GM19452 (cell line): ENCODE results near the gene GABBR2.

Experiments
- ATAC-seq: cut with Tn5 transposase; IDR thresholded peaks from one replicate; pipeline ENCODE4 v1.9.1; 2021; ENCODE audit not compliant: unreplicated experiment

The GABBR2 gene

DNA sequence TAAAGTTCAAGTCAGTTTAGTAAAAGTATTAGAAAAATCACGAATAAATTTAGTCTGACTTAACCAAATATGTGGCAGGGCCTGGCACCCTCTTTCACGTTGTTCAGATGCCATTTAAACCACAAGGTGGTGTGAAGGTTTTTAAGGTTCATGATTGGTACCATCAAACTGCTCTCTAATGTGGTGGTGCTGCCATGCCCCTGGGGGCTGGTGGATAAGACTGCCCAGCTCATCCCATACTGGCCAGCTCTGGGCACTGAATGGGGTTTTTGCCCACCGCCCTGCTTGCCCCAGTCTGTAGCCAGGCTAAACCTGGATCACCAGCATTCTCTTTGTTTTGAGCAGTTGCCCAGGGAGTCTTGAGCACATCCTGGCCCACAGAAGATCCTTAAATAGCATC is 159.3 kb downstream of the GABBR2 start:
- ATAC-seq: no peak

DNA sequence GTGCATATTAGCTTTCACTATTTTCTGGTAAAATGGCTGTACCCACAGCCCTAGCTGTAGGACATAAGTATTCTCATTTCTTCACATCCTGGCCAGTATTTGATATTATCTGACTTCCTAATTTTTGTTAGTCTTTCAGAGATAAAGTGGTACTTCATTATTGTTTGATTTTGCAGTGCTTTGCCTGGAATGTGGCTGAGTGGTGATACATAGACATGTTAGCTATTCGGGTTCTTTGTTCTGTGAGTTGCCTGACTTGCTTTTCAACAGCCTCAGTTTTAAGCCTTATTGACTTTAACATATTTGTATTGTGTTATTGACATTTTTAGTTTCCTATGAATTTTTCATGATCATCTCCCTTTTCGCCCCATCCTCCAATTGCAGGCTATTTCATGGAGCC is 161.1 kb downstream of the GABBR2 start:
- no peak for ATAC-seq

- no peak for ATAC-seq
These were observed 163.7 kb downstream of the GABBR2 start for GRCh38 chr9:98545021-98545420.

DNA sequence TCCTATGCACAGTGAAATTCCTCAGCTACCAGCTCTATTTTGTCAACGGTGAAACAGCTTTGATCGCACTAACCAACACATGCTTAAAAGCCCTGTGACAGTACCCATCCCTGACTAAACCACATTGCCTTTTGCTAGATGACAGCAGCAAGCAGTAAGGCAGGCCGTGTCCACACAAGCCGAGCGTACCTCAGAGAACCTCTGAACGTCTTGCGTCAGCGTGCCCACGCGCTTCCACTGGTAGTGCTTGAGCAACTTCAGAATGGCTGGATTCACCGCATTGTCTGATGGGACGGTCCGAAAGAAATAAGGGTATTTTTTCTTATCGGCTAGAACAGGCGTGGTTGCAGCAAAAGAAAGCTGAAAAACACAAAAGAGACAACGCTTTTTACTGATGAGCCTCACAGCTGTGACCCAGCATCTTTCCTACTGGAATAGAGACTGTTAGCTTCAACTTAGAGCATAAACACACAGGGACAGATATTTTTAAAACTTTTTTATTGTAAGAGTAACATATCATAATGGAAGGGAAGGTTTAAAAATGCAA is 167.0 kb downstream of the GABBR2 start:
- no peak for ATAC-seq

- ATAC-seq: no peak
These were observed 168.3 kb downstream of the GABBR2 start for GRCh38 chr9:98540476-98540875.

DNA sequence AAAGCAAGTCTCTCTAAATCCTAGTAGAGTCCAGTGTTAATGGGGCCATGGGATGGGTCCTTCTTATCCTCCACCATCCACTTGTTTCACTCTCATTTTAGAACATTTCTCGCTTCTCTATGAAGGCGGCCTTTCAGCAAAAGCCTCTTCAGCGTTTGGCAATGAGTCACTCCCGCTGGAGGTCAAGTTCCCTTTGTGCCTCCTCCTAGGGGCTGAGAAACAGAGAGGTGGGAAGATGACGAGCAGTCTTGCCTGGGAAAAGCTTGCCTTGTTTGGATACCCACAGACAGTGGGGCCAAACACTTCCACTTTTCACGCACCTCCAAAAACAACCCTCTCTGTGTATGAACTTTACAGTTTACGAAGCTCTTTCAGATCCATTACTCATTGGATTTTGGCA is 168.8 kb downstream of the GABBR2 start:
- no peak for ATAC-seq

DNA sequence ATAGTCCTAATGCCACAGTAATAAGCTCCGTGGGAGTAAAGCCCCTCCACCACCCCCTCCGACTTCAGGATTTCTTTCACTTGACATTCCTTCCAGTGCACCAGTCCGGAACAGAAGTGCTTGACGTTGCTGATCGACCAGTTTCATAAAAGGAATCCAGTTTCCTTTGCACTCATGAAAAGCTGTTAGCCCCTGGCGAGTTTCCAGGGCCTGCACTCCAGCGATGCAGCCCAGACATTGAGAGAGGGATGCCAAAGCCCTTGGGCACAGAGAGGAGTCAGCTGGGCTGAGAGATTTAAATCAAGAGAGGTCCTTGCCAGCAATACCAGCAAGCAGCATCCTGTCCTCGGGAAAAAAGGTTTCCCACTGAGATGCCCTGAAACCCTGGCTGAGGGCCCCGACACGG is 170.1 kb downstream of the GABBR2 start:
- no peak for ATAC-seq

DNA sequence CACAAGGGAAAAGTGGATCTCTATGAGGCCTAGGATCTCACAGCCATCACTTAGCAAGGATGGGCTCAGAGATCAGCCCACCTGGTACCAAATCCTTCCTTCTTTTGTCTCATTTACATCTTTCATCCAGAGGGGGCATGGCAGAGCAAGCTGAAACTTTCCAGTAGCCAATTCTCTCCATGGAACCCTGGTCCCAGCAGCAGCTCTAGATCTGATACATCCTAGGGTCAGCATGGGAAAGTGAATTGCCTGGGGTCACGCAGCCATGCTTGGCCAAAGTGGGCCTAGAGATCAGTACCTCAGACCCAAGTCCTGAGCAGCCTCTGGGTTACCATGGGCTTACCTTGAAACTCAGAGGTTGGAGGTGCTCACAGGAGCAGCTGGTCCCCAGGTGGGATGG is 170.5 kb downstream of the GABBR2 start:
- ATAC-seq: no peak

DNA sequence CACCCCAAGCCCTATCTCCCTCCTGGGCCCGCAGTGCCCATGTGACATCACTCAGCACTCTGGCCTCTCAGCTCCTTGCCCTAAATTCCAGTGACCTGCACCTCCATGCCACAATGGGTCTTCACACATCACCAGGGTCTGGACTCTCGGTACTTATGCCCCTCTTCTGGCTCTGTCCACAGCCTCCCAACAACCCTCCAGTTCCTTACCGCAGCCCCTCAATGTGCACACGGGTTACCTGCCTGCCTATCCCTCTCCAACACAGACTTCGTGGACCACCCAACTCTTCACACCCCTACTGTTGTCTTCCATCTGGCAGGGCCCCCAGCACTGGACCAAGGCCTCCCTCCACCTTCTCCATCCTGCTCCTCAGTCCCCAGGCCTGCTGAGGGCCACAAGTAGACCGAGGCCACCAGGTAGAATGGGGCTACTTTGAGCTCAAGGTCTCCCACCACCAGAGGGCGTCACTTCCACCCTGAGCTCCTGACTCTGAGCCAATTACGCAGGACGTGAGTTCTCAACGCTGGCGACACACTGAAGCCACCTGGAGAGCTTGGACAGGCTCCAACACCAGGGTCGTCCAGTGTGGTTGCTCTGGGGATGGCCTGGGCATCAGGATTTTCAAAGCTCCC is 172.1 kb downstream of the GABBR2 start:
- no peak for ATAC-seq

GRCh38 chr9:98533866-98534265 is 174.9 kb downstream of the GABBR2 start:
- no peak for ATAC-seq

GRCh38 chr9:98533132-98533531 is 175.6 kb downstream of the GABBR2 start:
- ATAC-seq: no peak

DNA sequence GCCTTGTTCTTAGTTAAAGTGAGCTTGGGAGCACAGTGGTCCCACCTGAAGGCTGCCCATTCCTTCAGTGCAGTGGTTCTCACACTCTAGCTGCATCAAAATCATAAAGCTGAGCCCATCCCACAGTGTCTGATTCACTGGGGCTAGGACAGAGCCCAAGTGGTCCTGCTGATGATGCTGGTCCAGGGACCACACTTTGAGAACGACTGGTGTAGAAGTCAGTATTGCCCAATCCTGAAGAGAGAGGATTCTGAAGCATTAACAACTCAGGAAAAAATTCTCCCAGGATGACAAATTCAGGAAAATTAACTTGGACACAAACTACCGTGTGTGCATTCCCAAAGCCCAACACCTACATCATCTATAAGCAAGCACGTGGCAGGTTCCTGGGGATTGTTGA is 176.2 kb downstream of the GABBR2 start:
- no peak for ATAC-seq

DNA sequence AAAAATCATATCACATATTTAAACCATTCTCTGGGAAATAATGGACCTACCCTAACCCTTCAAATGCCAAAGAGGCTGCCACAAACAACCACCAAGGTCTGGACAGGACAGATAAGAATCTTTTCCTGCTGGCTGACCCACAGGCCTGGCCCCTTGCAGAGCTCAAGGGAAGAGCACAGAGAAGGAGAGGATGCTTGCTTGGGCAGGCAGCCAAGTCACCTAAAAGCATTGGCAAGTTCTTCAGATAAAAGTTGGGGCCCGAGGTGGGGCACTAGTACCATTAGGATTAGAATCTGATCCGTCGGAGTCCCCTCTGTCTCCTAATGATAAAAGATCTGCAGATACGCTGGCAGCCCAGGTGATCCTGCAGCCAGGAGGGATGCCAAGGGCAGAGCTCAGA is 176.6 kb downstream of the GABBR2 start:
- ATAC-seq: no peak

DNA sequence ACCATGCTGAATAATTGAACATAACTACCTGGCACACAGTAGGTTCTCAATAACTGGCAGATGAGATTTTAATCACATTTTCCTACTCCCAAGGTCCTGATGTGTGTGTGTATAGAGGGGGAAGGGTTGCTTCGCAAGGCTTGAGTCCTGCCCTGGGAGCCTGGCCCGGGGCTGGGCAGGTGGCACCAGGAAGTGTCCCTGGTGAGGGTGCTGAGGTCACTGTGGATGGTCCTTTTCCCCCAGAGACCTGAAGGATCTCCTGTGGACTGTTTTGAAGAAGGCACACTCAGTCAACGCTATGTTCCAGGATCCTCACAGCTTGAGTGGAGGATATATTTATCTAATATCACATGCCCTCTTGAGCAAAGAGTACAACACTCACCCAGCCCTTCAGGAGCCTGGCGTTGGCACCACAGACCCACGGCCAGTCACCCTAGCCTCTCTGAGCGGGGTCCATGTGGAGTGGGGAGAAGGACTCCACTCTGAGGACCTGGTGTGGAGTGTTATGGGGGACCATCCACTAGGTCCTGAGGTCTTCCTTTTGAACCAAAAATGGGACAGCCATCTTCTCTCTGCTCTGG is 177.8 kb downstream of the GABBR2 start:
- no peak for ATAC-seq

GRCh38 chr9:98530275-98530674 is 178.5 kb downstream of the GABBR2 start:
- ATAC-seq: no peak

DNA sequence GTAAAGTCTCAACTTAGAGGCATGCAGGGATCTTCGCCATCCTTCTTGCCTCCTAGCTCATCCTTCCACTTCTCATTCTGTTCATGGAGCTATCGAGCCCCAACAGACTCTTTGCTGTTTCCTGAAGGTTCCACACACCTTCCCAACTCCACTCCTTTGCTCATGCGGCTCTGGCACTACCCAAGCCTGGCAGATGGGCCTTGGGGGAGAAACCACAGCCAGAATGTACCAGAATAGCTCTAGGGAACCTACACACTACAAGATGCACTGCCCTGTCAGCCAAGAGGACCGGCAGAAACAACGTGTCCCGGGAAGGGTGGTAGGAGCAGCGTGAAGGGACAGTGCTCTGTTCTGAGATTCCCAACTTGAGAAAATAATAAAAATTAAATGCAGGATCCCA is 178.9 kb downstream of the GABBR2 start:
- ATAC-seq: no peak

DNA sequence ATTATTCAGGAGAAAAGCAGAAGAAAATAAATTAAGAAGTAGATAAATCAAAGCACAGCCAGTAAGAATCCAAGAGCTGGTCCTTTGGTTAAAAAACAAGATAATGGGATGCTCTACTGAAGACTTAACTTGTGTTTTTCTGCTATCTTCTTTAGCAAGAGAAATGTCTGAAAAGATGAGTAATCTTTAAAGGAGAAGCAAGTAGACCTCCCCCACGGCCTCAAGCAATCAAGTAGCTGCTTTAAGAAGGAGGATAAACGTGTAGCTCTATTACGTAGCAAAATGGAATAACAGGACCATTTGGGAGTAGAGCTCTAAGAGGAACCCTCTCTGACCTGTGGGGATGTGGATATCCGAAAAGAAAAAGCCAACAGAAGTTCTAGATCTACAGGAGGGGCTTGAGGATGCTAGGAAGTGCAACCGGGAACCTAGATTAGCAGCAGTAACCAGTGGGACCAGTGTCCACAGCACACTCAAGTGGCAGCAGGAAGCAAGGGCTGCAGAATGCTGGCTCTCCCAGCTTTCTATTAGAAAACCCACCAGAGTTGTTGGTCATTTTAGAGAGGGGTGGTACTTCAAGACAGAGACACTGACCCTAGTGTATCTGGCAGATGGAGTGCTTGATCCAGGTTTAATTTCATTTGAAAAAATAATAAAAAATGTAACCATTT is 185.4 kb downstream of the GABBR2 start:
- ATAC-seq: no peak

DNA sequence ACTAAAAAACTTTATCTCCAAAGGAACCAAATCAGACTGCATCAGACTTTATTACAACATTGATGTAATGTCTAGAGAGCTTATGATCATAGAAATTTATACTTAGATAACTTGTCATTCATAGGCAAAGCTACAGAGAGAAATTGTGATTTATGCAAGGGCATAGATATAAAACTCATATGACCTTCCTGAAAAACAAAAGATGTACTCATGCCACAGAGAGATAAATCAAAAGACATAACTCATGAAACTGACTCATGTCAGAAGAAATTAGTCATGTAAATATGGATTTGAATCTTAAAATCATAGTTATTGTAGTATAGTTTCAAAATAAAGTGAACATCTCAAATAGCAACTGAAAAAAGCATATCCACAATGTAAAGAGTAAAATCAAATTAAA is 186.2 kb downstream of the GABBR2 start:
- no peak for ATAC-seq

DNA sequence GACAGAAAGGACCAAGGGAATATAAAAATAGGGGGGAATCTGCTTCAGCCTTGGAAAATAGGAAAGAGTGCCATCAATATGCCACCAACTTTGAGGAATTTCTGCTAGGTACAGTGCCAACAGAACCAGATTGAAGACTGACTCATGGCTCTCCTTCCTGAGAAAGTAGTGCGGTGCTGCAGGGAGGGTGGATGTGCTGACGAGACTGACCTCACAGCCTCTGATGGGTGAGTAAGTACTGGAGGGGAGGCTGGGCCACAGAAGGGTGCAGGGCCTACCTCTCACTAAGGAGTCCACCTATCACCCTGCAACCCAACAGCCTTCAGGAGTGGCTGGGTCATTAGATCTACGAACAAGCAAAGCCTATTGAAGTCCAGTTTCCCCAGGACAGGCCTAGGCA is 187.6 kb downstream of the GABBR2 start:
- no peak for ATAC-seq

DNA sequence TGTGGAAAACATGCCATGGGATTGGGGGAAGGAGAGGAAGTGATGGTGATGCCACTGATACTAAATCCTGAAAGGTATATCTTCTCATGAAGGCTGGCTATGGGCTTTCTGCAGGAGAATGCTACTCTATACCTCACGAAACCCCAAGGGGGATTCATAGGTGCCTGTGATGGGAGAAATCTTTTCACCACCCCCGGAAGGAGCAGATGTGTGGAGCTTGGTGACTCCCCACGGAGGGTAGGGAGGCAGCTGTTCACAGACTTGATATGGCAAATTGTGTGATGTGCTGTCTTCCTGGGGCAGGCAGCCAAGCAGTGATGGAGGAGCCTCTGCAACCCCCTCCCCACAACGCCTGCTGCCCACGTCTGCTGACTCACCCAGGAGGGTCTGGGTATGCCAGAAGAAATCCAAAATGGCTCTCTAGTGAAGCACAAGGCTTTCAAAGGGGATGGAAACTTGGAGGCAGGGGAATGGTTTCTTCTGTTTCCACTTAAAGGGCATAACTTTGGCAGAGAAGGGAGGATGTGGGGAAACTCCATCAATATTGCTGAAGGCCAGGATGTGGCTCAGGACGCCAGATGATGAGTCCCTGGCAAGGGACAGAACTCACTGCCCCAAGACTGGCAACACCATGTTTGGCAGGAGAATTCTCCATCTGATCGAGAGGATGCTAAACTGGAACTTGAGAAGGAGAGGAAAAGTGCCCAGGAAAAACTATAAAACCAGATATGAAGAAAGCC is 188.3 kb downstream of the GABBR2 start:
- no peak for ATAC-seq

- ATAC-seq: no peak
These were observed 189.1 kb downstream of the GABBR2 start for GRCh38 chr9:98519641-98520040.

- ATAC-seq: no peak
These were observed 190.2 kb downstream of the GABBR2 start for GRCh38 chr9:98518556-98518955.
